ENCODE measurements around the gene RAD9A. TPM values are rescaled to one million over a fixed set of nuclear protein-coding genes. Genes with fewer than 3 reads are reported as not detected.
A peak's percentile ranks its signal among the peaks of the same experiment; 100 is the strongest.

Gene RAD9A
- total and polyA plus RNA-seq, 2 of the 4 experiments (the other 2 are of a cell fraction), result 2.0 to 10.3 TPM

GRCh38 chr11:67381244-67381972, 10.4 kb upstream of the RAD9A start:
- 86% methylated on average over 8 of the region's 13 CpGs; no CpG with 5 or more reads in 1 of the 2 experiments for WGBS, 2 experiments (ENCODE audit: extremely low coverage in 2 of 2, insufficient read length in 1 of 2)
- no peak overlapping the region for H2BK20ac ChIP-seq (ENCODE audit: low read depth, low read length)
- H3K56ac ChIP-seq (ENCODE audit: extremely low read depth, insufficient read depth, low read length), result no peak overlapping the region
- no peak overlapping the region for H3K4me3 ChIP-seq (ENCODE audit: insufficient read depth, low read depth, low read length)
- no peak overlapping the region for H2AK5ac ChIP-seq (ENCODE audit: low read depth, low read length)
- no peak overlapping the region; the same call in 1 of the 2 replicates for H3K4ac ChIP-seq (ENCODE audit: low read depth, low read length)
- no peak overlapping the region for H3K4me2 ChIP-seq (ENCODE audit: low read depth, low read length)
- H2BK5ac ChIP-seq (ENCODE audit: low read depth, low read length, poor library complexity, severe bottlenecking), result no peak overlapping the region
- H3K14ac ChIP-seq (replicated peaks; ENCODE audit: low read depth, low read length), result no peak overlapping the region
- intact Hi-C loops (cut with micrococcal nuclease) (no loop called here), in situ Hi-C loops (cut with MboI; ENCODE audit: low sequenced_read_pairs) (loop anchor here (5.0 kb wide), 1 partner anchor 119 kb away; no protein-coding TSS in a partner anchor), dilution Hi-C loops (cut with HindIII; ENCODE audit: low sequenced_read_pairs, unreplicated experiment) (no loop called here)
- H4K20me1 ChIP-seq (ENCODE audit: insufficient read depth, low read length), result no peaks in the 10 kb centered on the region
- peak overlapping the region; percentile 5 for H2AFZ ChIP-seq (replicated peaks; ENCODE audit: low read length, poor library complexity)
- no peak overlapping the region; the same call in 1 of the 2 replicates for H4K5ac ChIP-seq (ENCODE audit: low read depth, low read length)
- TF ChIP-seq, protein P1, sequence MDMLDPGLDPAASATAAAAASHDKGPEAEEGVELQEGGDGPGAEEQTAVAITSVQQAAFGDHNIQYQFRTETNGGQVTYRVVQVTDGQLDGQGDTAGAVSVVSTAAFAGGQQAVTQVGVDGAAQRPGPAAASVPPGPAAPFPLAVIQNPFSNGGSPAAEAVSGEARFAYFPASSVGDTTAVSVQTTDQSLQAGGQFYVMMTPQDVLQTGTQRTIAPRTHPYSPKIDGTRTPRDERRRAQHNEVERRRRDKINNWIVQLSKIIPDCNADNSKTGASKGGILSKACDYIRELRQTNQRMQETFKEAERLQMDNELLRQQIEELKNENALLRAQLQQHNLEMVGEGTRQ (IDR thresholded peaks at IDR 0.05; ENCODE audit: low read depth, low read length), result no peak
- TF ChIP-seq MAFK (IDR thresholded peaks at IDR 0.05; ENCODE audit: low read depth, low read length) (no peak), NFE2L2 (IDR thresholded peaks at IDR 0.05; ENCODE audit: low read depth, low read length) (no peak), CHD1 (IDR thresholded peaks at IDR 0.05; ENCODE audit: low read depth, low read length) (no peak), RFX5 (IDR thresholded peaks at IDR 0.05; ENCODE audit: low read depth, low read length) (no peak), MAZ (IDR thresholded peaks at IDR 0.05; ENCODE audit: borderline replicate concordance, low read depth, low read length) (no peak), MXI1 (IDR thresholded peaks at IDR 0.05; ENCODE audit: borderline replicate concordance, low read depth, low read length) (no peak), RCOR1 (IDR thresholded peaks at IDR 0.05; ENCODE audit: insufficient replicate concordance, low read length) (no peak), FOS (IDR thresholded peaks at IDR 0.05; ENCODE audit: low read depth, low read length) (no peak), CEBPB (IDR thresholded peaks at IDR 0.05; ENCODE audit: low read depth, low read length) (no peak), POLR2A (IDR thresholded peaks at IDR 0.05; ENCODE audit: low read depth, low read length) (no peak), RAD21 (IDR thresholded peaks at IDR 0.05; ENCODE audit: low read length) (no peak)
- TF ChIP-seq, protein P2, sequence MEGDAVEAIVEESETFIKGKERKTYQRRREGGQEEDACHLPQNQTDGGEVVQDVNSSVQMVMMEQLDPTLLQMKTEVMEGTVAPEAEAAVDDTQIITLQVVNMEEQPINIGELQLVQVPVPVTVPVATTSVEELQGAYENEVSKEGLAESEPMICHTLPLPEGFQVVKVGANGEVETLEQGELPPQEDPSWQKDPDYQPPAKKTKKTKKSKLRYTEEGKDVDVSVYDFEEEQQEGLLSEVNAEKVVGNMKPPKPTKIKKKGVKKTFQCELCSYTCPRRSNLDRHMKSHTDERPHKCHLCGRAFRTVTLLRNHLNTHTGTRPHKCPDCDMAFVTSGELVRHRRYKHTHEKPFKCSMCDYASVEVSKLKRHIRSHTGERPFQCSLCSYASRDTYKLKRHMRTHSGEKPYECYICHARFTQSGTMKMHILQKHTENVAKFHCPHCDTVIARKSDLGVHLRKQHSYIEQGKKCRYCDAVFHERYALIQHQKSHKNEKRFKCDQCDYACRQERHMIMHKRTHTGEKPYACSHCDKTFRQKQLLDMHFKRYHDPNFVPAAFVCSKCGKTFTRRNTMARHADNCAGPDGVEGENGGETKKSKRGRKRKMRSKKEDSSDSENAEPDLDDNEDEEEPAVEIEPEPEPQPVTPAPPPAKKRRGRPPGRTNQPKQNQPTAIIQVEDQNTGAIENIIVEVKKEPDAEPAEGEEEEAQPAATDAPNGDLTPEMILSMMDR (conservative IDR thresholded peaks at IDR 0.05; ENCODE audit: low read depth, low read length), result no peak
- BruUV-seq (replicated peaks), result no TSS peak
- H4K8ac ChIP-seq (ENCODE audit: low read depth in 2 of 2, low read length in 2 of 2), result no peak overlapping the region
- no peak overlapping the region for H2AK9ac ChIP-seq (replicated peaks; ENCODE audit: low read depth, low read length, poor library complexity)
- peaks cover 20% of the 10 kb centered on the region for H3K4me1 ChIP-seq (ENCODE audit: control insufficient read depth, insufficient read depth, low read length)
- no peak for ATAC-seq (ENCODE audit: low read depth)
- no peaks in the 10 kb centered on the region for H3K9me3 ChIP-seq (ENCODE audit: control insufficient read depth, insufficient read depth, low read length)
- H3K23ac ChIP-seq (ENCODE audit: low read depth, low read length), result no peak overlapping the region
- H3K36me3 ChIP-seq (ENCODE audit: control insufficient read depth, insufficient read depth, low read length), result no peaks in the 10 kb centered on the region
- H4K91ac ChIP-seq (ENCODE audit: insufficient read depth, low read depth, low read length), result no peak overlapping the region
- no peak overlapping the region for H3K9ac ChIP-seq (ENCODE audit: low read depth, low read length)
- peaks cover 8% of the 10 kb centered on the region for H3K9me1 ChIP-seq (ENCODE audit: insufficient read depth, low read length)
- POLR2A ChIA-PET (ENCODE audit: unreplicated experiment), result interaction anchor here (0.7 to 1.6 kb wide), 2 partner anchors 28 to 32 kb away, joined by 4 to 21 read pairs; partner anchors contain the start of gene POLD4
- CTCF ChIA-PET, result interaction anchor here (0.7 to 7.8 kb wide), 7 partner anchors 8 to 95 kb away, joined by 4 to 128 read pairs (median 8); partner anchors contain the start of genes CLCF1, POLD4, RAD9A and SSH3
- no peak overlapping the region for H3K27ac ChIP-seq (ENCODE audit: insufficient read depth, low read length)
- no peak overlapping the region for H2BK15ac ChIP-seq (ENCODE audit: low read depth, low read length)
- no peaks in the 10 kb centered on the region for H3K27me3 ChIP-seq (ENCODE audit: control insufficient read depth, insufficient read depth, low read length)
- no peak overlapping the region for H3K18ac ChIP-seq (ENCODE audit: low read depth, low read length)
- no peak for DNase-seq
- H2BK120ac ChIP-seq (ENCODE audit: low read depth, low read length), result no peak overlapping the region
- 0 out of 4 replicates have a peak, but pooled peaks cover 0 to 4% of the 10 kb centered on the region in 2 experiments for H3K79me1 ChIP-seq (ENCODE audit: low read depth in 1 of 2, low read length in 2 of 2)
